Hepatocyte (in vitro differentiated cells): ENCODE measurements around the gene DGKK. TPM values are rescaled to one million over a fixed set of nuclear protein-coding genes. Genes with fewer than 3 reads are reported as not detected.

ENCODE experiments used
- DNase-seq: peaks from one replicate; pipeline ENCODE4 v3.0.0-alpha.2; 2016; ENCODE audit warnings: low spot score
- H2AFZ ChIP-seq: fragments of 200-600 bp; sonication (generic); 2 replicates; pipeline ENCODE4 v1.6.0; 2016; ENCODE audit warnings: antibody characterized with exemption, mild to moderate bottlenecking
- H3K27ac ChIP-seq: fragments of 200-600 bp; sonication (generic); 2 replicates; pipeline ENCODE4 v1.5.1; 2016; ENCODE audit warnings: mild to moderate bottlenecking
- H3K27me3 ChIP-seq: fragments of 200-600 bp; sonication (generic); 2 replicates; pipeline ENCODE4 v1.6.1; 2016
- H3K36me3 ChIP-seq: fragments of 200-600 bp; sonication (generic); replicated peaks from 2 replicates; pipeline ENCODE4 v1.5.1; 2016; ENCODE audit warnings: low read depth; ENCODE audit not compliant: insufficient read depth
- H3K4me1 ChIP-seq: fragments of 200-600 bp; sonication (generic); 2 replicates; pipeline ENCODE4 v1.5.1; 2016; ENCODE audit warnings: mild to moderate bottlenecking, moderate library complexity; ENCODE audit not compliant: insufficient read depth
- H3K4me2 ChIP-seq: fragments of 200-600 bp; sonication (generic); 2 replicates; pipeline ENCODE4 v1.6.0; 2016
- H3K4me3 ChIP-seq: fragments of 200-600 bp; sonication (generic); 2 replicates; pipeline ENCODE4 v1.5.1; 2016; ENCODE audit warnings: mild to moderate bottlenecking
- H3K79me2 ChIP-seq: fragments of 200-600 bp; sonication (generic); 2 replicates; pipeline ENCODE4 v1.6.0; 2017; ENCODE audit warnings: mild to moderate bottlenecking
- H3K9me2 ChIP-seq: fragments of 200-600 bp; sonication (generic); replicated peaks from 2 replicates; pipeline ENCODE4 v1.6.0; 2017; ENCODE audit warnings: mild to moderate bottlenecking; ENCODE audit not compliant: insufficient read depth
- H3K9me3 ChIP-seq: fragments of 200-600 bp; sonication (generic); 2 replicates; pipeline ENCODE4 v1.5.1; 2016; ENCODE audit warnings: low read depth, mild to moderate bottlenecking
- H4K20me1 ChIP-seq: fragments of 200-600 bp; sonication (generic); 2 replicates; pipeline ENCODE4 v1.6.0; 2016; ENCODE audit warnings: mild to moderate bottlenecking; ENCODE audit not compliant: insufficient read depth, poor library complexity, severe bottlenecking
- CTCF ChIP-seq: fragments of 200-600 bp; sonication (generic); IDR thresholded peaks from 2 replicates; pipeline ENCODE4 v1.5.1; 2016; ENCODE audit warnings: antibody characterized with exemption, mild to moderate bottlenecking; ENCODE audit not compliant: poor library complexity
- EZH2 ChIP-seq: fragments of 200-600 bp; sonication (generic); IDR thresholded peaks from 2 replicates; pipeline ENCODE4 v1.6.1; 2016; ENCODE audit warnings: antibody characterized with exemption, mild to moderate bottlenecking, borderline replicate concordance
- EZH2phosphoT487 ChIP-seq: fragments of 200-600 bp; sonication (generic); IDR thresholded peaks from one replicate; pipeline ENCODE4 v1.6.1; 2018; ENCODE audit warnings: antibody characterized with exemption, mild to moderate bottlenecking, low read depth, moderate library complexity; ENCODE audit not compliant: unreplicated experiment, severe bottlenecking
- WGBS: methylation state at CpG from one replicate; pipeline ENCODE4 v1.1.6; 2016; ENCODE audit warnings: low lambda C conversion rate; ENCODE audit errors: missing lambda C conversion rate; 5-methylcytosine and 5-hydroxymethylcytosine counted together
- polyA plus RNA-seq: library from polyadenylated mRNA; unstranded; fragments of >200 nt; fragmentation: Nextera tagmentation; extraction: Ambion mirVana; gene quantifications from 2 replicates; pipeline ENCODE4 v1.2.1, GENCODE V29; 2016
- total RNA-seq: library from RNA; depleted of rRNA; stranded (reverse); fragments of >200 nt; gene quantifications from 2 replicates; pipeline ENCODE4 v1.2.3, GENCODE V29; 2014

The DGKK gene
- total and polyA plus RNA-seq, 2 experiments from 2014 or later = 0.40 TPM; not detected in 1

- no peaks in the 10 kb centered on the region for H3K9me3 ChIP-seq
- no peaks in the 10 kb centered on the region for H3K79me2 ChIP-seq
- H3K9me2 ChIP-seq = no peaks in the 10 kb centered on the region
- no peak overlapping the region for H3K4me3 ChIP-seq
- H3K27me3 ChIP-seq = no peaks in the 10 kb centered on the region
- H2AFZ ChIP-seq = no peak overlapping the region
- DNase-seq = no peak
- TF ChIP-seq EZH2 (no peak), CTCF (no peak), EZH2phosphoT487 (no peak)
- no peaks in the 10 kb centered on the region for H4K20me1 ChIP-seq
- H3K4me2 ChIP-seq = no peak overlapping the region
- WGBS = 60% methylated on average over 1 of the region's 1 CpG
- no peak overlapping the region for H3K27ac ChIP-seq
- H3K4me1 ChIP-seq = no peaks in the 10 kb centered on the region
- H3K36me3 ChIP-seq = no peaks in the 10 kb centered on the region
Observed at GRCh38 chrX:50495616-50496015, 25.0 kb upstream of the DGKK start.

- Histone ChIP-seq H4K20me1 (no peaks in the 10 kb centered on the region), H2AFZ (no peak overlapping the region), H3K9me3 (no peaks in the 10 kb centered on the region), H3K4me1 (no peaks in the 10 kb centered on the region), H3K36me3 (no peaks in the 10 kb centered on the region), H3K4me3 (no peak overlapping the region), H3K27ac (no peak overlapping the region), H3K79me2 (no peaks in the 10 kb centered on the region), H3K4me2 (no peak overlapping the region), H3K27me3 (no peaks in the 10 kb centered on the region), H3K9me2 (no peaks in the 10 kb centered on the region)
- no peak for TF ChIP-seq CTCF
- no peak for TF ChIP-seq EZH2phosphoT487
- TF ChIP-seq EZH2 = no peak
- 69% methylated on average over 2 of the region's 2 CpGs for WGBS
- DNase-seq = no peak
Observed at GRCh38 chrX:50492720-50493119, 22.1 kb upstream of the DGKK start.

- 78% methylated on average over 1 of the region's 1 CpG for WGBS
- no peaks in the 10 kb centered on the region for H4K20me1 ChIP-seq
- H3K4me3 ChIP-seq = no peak overlapping the region
- no peak overlapping the region for H3K27ac ChIP-seq
- H3K79me2 ChIP-seq = no peaks in the 10 kb centered on the region
- H3K9me3 ChIP-seq = no peaks in the 10 kb centered on the region
- no peaks in the 10 kb centered on the region for H3K27me3 ChIP-seq
- H3K36me3 ChIP-seq = no peaks in the 10 kb centered on the region
- no peak overlapping the region for H3K4me2 ChIP-seq
- H3K9me2 ChIP-seq = no peaks in the 10 kb centered on the region
- H3K4me1 ChIP-seq = no peaks in the 10 kb centered on the region
- no peak for TF ChIP-seq EZH2
- TF ChIP-seq CTCF = no peak
- no peak for TF ChIP-seq EZH2phosphoT487
- DNase-seq = no peak
- H2AFZ ChIP-seq = no peak overlapping the region
Observed at GRCh38 chrX:50484662-50485061, 14.0 kb upstream of the DGKK start.

GRCh38 chrX:50483283-50483682 lies 12.7 kb upstream of the DGKK start:
- H3K27me3 ChIP-seq = no peaks in the 10 kb centered on the region
- no peaks in the 10 kb centered on the region for H4K20me1 ChIP-seq
- H3K36me3 ChIP-seq = no peaks in the 10 kb centered on the region
- no peak overlapping the region for H3K4me3 ChIP-seq
- H3K27ac ChIP-seq = no peak overlapping the region
- no peaks in the 10 kb centered on the region for H3K9me3 ChIP-seq
- no peak overlapping the region for H2AFZ ChIP-seq
- TF ChIP-seq EZH2 (no peak), CTCF (no peak), EZH2phosphoT487 (no peak)
- no peak for DNase-seq
- no peaks in the 10 kb centered on the region for H3K79me2 ChIP-seq
- 38% methylated on average over 1 of the region's 1 CpG for WGBS
- no peaks in the 10 kb centered on the region for H3K9me2 ChIP-seq
- H3K4me1 ChIP-seq = no peaks in the 10 kb centered on the region
- no peak overlapping the region for H3K4me2 ChIP-seq
